IMR-90 (cell line): Measurements from ENCODE around the gene LINGO1. TPM values are rescaled to one million over a fixed set of nuclear protein-coding genes. Genes with fewer than 3 reads are reported as not detected.

Source experiments
- ATAC-seq: fragments of 200-7000 bp; cut with Tn5 transposase; 2 replicates; pipeline ENCODE4 v1.9.1; 2020; ENCODE audit warnings: low read depth, mild to moderate bottlenecking, moderate library complexity
- BruUV-seq: library from RNA; stranded (reverse); fragments of 400-500 nt; replicated peaks from 2 replicates; lab custom pipeline; 2021; lab: Mats Ljungman, UMichigan
- CTCF ChIA-PET: fragments of 300-600 bp; formaldehyde crosslinking; extraction: SDS; loops from one replicate; lab custom pipeline; 2021; ENCODE audit warnings: antibody characterized with exemption; lab: Yijun Ruan, JAX
- POLR2A ChIA-PET: fragments of 300-600 bp; sonication (Branson Sonifier 250); formaldehyde crosslinking; loops from one replicate; lab custom pipeline; 2022; ENCODE audit warnings: antibody characterized with exemption; ENCODE audit not compliant: unreplicated experiment; lab: Charles Lee
- DNase-seq: peaks from one replicate; pipeline ENCODE4 v3.0.0; 2013
- H2AFZ ChIP-seq: replicated peaks from 2 replicates; pipeline ENCODE3; 2013; ENCODE audit warnings: low read length, mild to moderate bottlenecking; ENCODE audit not compliant: poor library complexity
- H2AK5ac ChIP-seq: 2 replicates; pipeline ENCODE4 v1.6.1; 2013; ENCODE audit warnings: low read depth, low read length, inconsistent platforms
- H2AK9ac ChIP-seq: replicated peaks from 2 replicates; pipeline ENCODE3; 2013; ENCODE audit warnings: mild to moderate bottlenecking, low read depth, low read length, moderate library complexity; ENCODE audit not compliant: poor library complexity
- H2BK120ac ChIP-seq: 2 replicates; pipeline ENCODE4 v1.6.1; 2013; ENCODE audit warnings: low read depth, low read length, inconsistent platforms
- H2BK15ac ChIP-seq: 3 replicates; pipeline ENCODE4 v1.6.1; 2013; ENCODE audit warnings: low read depth, low read length, inconsistent platforms
- H2BK20ac ChIP-seq: 2 replicates; pipeline ENCODE4 v1.6.1; 2013; ENCODE audit warnings: low read depth, mild to moderate bottlenecking, inconsistent platforms, low read length, moderate library complexity
- H2BK5ac ChIP-seq: 2 replicates; pipeline ENCODE4 v1.6.1; 2013; ENCODE audit warnings: mild to moderate bottlenecking, low read depth, low read length, inconsistent platforms; ENCODE audit not compliant: poor library complexity, severe bottlenecking
- H3K14ac ChIP-seq: replicated peaks from 2 replicates; pipeline ENCODE4 v1.6.1; 2013; ENCODE audit warnings: low read depth, low read length, inconsistent platforms
- H3K18ac ChIP-seq: 2 replicates; pipeline ENCODE4 v1.6.1; 2013; ENCODE audit warnings: low read depth, low read length, control low read depth
- H3K23ac ChIP-seq: 2 replicates; pipeline ENCODE4 v1.6.1; 2013; ENCODE audit warnings: low read depth, low read length, inconsistent platforms
- H3K27ac ChIP-seq: 2 replicates; pipeline ENCODE4 v1.5.1; 2013; ENCODE audit warnings: mild to moderate bottlenecking, control low read depth, low read length; ENCODE audit not compliant: insufficient read depth
- H3K27me3 ChIP-seq: 2 replicates; pipeline ENCODE4 v1.6.1; 2013; ENCODE audit warnings: low read length; ENCODE audit not compliant: control insufficient read depth, insufficient read depth
- H3K36me3 ChIP-seq: 2 replicates; pipeline ENCODE4 v1.6.1; 2013; ENCODE audit warnings: low read length, mixed read lengths; ENCODE audit not compliant: control insufficient read depth, insufficient read depth
- H3K4ac ChIP-seq: 2 replicates; pipeline ENCODE4 v1.6.1; 2013; ENCODE audit warnings: low read depth, low read length, inconsistent platforms
- H3K4me1 ChIP-seq: 2 replicates; pipeline ENCODE4 v1.6.1; 2013; ENCODE audit warnings: low read length, mixed read lengths; ENCODE audit not compliant: control insufficient read depth, insufficient read depth
- H3K4me2 ChIP-seq: 2 replicates; pipeline ENCODE4 v1.6.1; 2013; ENCODE audit warnings: low read depth, mild to moderate bottlenecking, control low read depth, low read length, moderate library complexity
- H3K4me3 ChIP-seq: 2 replicates; pipeline ENCODE4 v1.5.1; 2013; ENCODE audit warnings: low read depth, mild to moderate bottlenecking, control low read depth, low read length, moderate library complexity; ENCODE audit not compliant: insufficient read depth
- H3K56ac ChIP-seq: 2 replicates; pipeline ENCODE4 v1.6.1; 2013; ENCODE audit warnings: low read length, inconsistent platforms; ENCODE audit not compliant: insufficient read depth; ENCODE audit errors: extremely low read depth
- H3K79me1 ChIP-seq, 2 experiments: 2 replicates each; pipeline ENCODE4 v1.6.1; 2013; ENCODE audit warnings: low read length in 2 of 2, inconsistent platforms in 1 of 2, low read depth in 1 of 2
- H3K9ac ChIP-seq: 2 replicates; pipeline ENCODE4 v1.6.1; 2013; ENCODE audit warnings: low read depth, low read length, control low read depth
- H3K9me1 ChIP-seq: 2 replicates; pipeline ENCODE4 v1.6.1; 2013; ENCODE audit warnings: low read length, inconsistent platforms; ENCODE audit not compliant: insufficient read depth
- H3K9me3 ChIP-seq: 2 replicates; pipeline ENCODE4 v1.6.1; 2013; ENCODE audit warnings: low read length; ENCODE audit not compliant: control insufficient read depth, insufficient read depth
- H4K20me1 ChIP-seq: 2 replicates; pipeline ENCODE4 v1.6.1; 2013; ENCODE audit warnings: low read length, inconsistent platforms; ENCODE audit not compliant: insufficient read depth
- H4K5ac ChIP-seq: 2 replicates; pipeline ENCODE4 v1.6.1; 2013; ENCODE audit warnings: mild to moderate bottlenecking, low read depth, low read length, control low read depth
- H4K8ac ChIP-seq, 2 experiments: 2 replicates each; pipeline ENCODE4 v1.6.1; 2013; ENCODE audit warnings: low read depth in 2 of 2, low read length in 2 of 2, control low read depth in 1 of 2, inconsistent platforms in 1 of 2
- H4K91ac ChIP-seq: 2 replicates; pipeline ENCODE4 v1.6.1; 2013; ENCODE audit warnings: low read depth, low read length, inconsistent platforms; ENCODE audit not compliant: insufficient read depth
- MAZ ChIP-seq: IDR thresholded peaks from 2 replicates; pipeline ENCODE4 v1.6.1; 2012; ENCODE audit warnings: low read depth, mild to moderate bottlenecking, low read length, improper control_type of control experiment, moderate library complexity, borderline replicate concordance
- MXI1 ChIP-seq: IDR thresholded peaks from 2 replicates; pipeline ENCODE4 v1.6.1; 2012; ENCODE audit warnings: low read depth, mild to moderate bottlenecking, low read length, moderate library complexity, borderline replicate concordance
- NFE2L2 ChIP-seq: fragments of 150-350 bp; IDR thresholded peaks from 2 replicates; pipeline ENCODE4 v1.6.1; 2016; ENCODE audit warnings: low read depth, mild to moderate bottlenecking, low read length
- POLR2A ChIP-seq: IDR thresholded peaks from 2 replicates; pipeline ENCODE4 v1.6.1; 2012; ENCODE audit warnings: mild to moderate bottlenecking, low read depth, low read length
- RCOR1 ChIP-seq: IDR thresholded peaks from 2 replicates; pipeline ENCODE4 v1.6.1; 2012; ENCODE audit warnings: mild to moderate bottlenecking, low read length, improper control_type of control experiment; ENCODE audit not compliant: insufficient replicate concordance
- SMC3 ChIP-seq: fragments of 150-350 bp; IDR thresholded peaks from 2 replicates; pipeline ENCODE4 v1.6.1; 2016; ENCODE audit warnings: low read depth, mild to moderate bottlenecking, antibody characterized with exemption, low read length, moderate library complexity
- WGBS, 2 experiments: methylation state at CpG; one replicate each; pipeline versions ENCODE4 v1.1.5 to v1.1.7; 2013; ENCODE audit warnings: missing lambda C conversion rate in 2 of 2; ENCODE audit not compliant: insufficient read length in 1 of 2; ENCODE audit errors: extremely low coverage in 2 of 2; 5-methylcytosine and 5-hydroxymethylcytosine counted together
- dilution Hi-C: fragments of 300-500 bp; cut with HindIII; formaldehyde crosslinking; loops from one replicate; pipeline ENCODE4 v1.14.3; 2018; ENCODE audit warnings: low sequenced_read_pairs; ENCODE audit not compliant: unreplicated experiment
- in situ Hi-C: fragments of 300-500 bp; cut with MboI; formaldehyde crosslinking; loops from 3 replicates; pipeline ENCODE4 v1.14.3; 2019; ENCODE audit warnings: low sequenced_read_pairs, inconsistent platforms, mixed read lengths
- intact Hi-C: fragments of 100-400 bp; cut with micrococcal nuclease; formaldehyde crosslinking; loops from 2 replicates; pipeline ENCODE4 v1.10.0; 2022
- polyA plus RNA-seq, 3 experiments: library from polyadenylated mRNA; depleted of rRNA; stranded (reverse); fragments of >200 nt; gene quantifications; 2 replicates each; pipeline ENCODE4 v1.2.3, GENCODE V29; 2012; ENCODE audit warnings: low replicate concordance in 1 of 3
- total RNA-seq: library from RNA; depleted of rRNA; stranded (reverse); fragments of >200 nt; gene quantifications from 2 replicates; pipeline ENCODE4 v1.2.3, GENCODE V29; 2012
- TF ChIP-seq, protein P1 (sequence below): conservative IDR thresholded peaks from 2 replicates; pipeline ENCODE4 v1.5.1; 2012; ENCODE audit warnings: mild to moderate bottlenecking, low read depth, low read length, improper control_type of control experiment

The LINGO1 gene
- total and polyA plus RNA-seq, 2 of the 4 experiments (the other 2 are of a cell fraction): 0.05 TPM; not detected in 1

GRCh38 chr15:77582763-77583162 lies 49.9 kb downstream of the LINGO1 start:
- Histone ChIP-seq H2BK5ac (no peak overlapping the region), H3K56ac (no peak overlapping the region), H3K9ac (no peak overlapping the region), H2AK5ac (no peak overlapping the region), H3K4me2 (no peak overlapping the region), H2BK120ac (no peak overlapping the region), H3K27ac (no peak overlapping the region), H3K18ac (no peak overlapping the region), H2AK9ac (no peak overlapping the region), H4K91ac (no peak overlapping the region), H3K14ac (no peak overlapping the region), H3K27me3 (peaks cover 70% of the 10 kb centered on the region), H2BK15ac (no peak overlapping the region), H3K9me3 (no peaks in the 10 kb centered on the region), H3K23ac (no peak overlapping the region), H3K4ac (no peak overlapping the region), H4K8ac (no peak overlapping the region), H4K20me1 (no peaks in the 10 kb centered on the region; the same call in 1 of the 2 replicates), H3K36me3 (no peaks in the 10 kb centered on the region), H2BK20ac (no peak overlapping the region), H3K9me1 (no peaks in the 10 kb centered on the region), H3K79me1 (no peaks in the 10 kb centered on the region), H2AFZ (no peak overlapping the region), H3K4me3 (no peak overlapping the region), H4K5ac (no peak overlapping the region), H3K4me1 (no peaks in the 10 kb centered on the region)
- POLR2A ChIA-PET: no interaction called here
- CTCF ChIA-PET: no interaction called here
- TF ChIP-seq POLR2A (no peak), SMC3 (no peak), MXI1 (no peak), NFE2L2 (no peak), RCOR1 (no peak), MAZ (no peak)
- TF ChIP-seq, protein P1, sequence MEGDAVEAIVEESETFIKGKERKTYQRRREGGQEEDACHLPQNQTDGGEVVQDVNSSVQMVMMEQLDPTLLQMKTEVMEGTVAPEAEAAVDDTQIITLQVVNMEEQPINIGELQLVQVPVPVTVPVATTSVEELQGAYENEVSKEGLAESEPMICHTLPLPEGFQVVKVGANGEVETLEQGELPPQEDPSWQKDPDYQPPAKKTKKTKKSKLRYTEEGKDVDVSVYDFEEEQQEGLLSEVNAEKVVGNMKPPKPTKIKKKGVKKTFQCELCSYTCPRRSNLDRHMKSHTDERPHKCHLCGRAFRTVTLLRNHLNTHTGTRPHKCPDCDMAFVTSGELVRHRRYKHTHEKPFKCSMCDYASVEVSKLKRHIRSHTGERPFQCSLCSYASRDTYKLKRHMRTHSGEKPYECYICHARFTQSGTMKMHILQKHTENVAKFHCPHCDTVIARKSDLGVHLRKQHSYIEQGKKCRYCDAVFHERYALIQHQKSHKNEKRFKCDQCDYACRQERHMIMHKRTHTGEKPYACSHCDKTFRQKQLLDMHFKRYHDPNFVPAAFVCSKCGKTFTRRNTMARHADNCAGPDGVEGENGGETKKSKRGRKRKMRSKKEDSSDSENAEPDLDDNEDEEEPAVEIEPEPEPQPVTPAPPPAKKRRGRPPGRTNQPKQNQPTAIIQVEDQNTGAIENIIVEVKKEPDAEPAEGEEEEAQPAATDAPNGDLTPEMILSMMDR: no peak
- BruUV-seq: no TSS peak
- DNase-seq: no peak
- dilution Hi-C loops: no loop called here
- intact Hi-C loops: no loop called here
- ATAC-seq: no peak
- in situ Hi-C loops: no loop called here
- no CpG with 5 or more reads among the region's 5 CpGs for WGBS, 2 experiments
